A673 (cell line): Measurements from ENCODE around the gene CEP78. TPM values are rescaled to one million over a fixed set of nuclear protein-coding genes. Genes with fewer than 3 reads are reported as not detected.

Source experiments
- BruUV-seq: library from RNA; stranded (reverse); fragments of 400-500 nt; replicated peaks from 2 replicates; lab custom pipeline; 2021; lab: Mats Ljungman, UMichigan
- CTCF ChIA-PET: fragments of 300-600 bp; sonication (Branson Sonifier 250); formaldehyde crosslinking; loops from one replicate; lab custom pipeline; 2022; ENCODE audit warnings: antibody characterized with exemption; lab: Charles Lee
- POLR2A ChIA-PET: fragments of 300-600 bp; sonication (Branson Sonifier 250); formaldehyde crosslinking; loops from one replicate; lab custom pipeline; 2022; ENCODE audit warnings: antibody characterized with exemption; ENCODE audit not compliant: low non-redundant PET; lab: Charles Lee
- DNase-seq: peaks from one replicate; pipeline ENCODE4 v3.0.0-alpha.2; 2015; ENCODE audit warnings: low spot score
- H3K27ac ChIP-seq: fragments of 200-600 bp; sonication (generic); 2 replicates; pipeline ENCODE4 v1.5.1; 2016; ENCODE audit warnings: mixed run types, low read depth, mild to moderate bottlenecking, mixed read lengths, antibody characterized with exemption, low read length; ENCODE audit not compliant: poor library complexity, severe bottlenecking
- H3K27me3 ChIP-seq: fragments of 200-600 bp; sonication (generic); replicated peaks from 2 replicates; pipeline ENCODE4 v1.6.1; 2017; ENCODE audit warnings: mixed run types, low read depth, mild to moderate bottlenecking, mixed read lengths, antibody characterized with exemption, low read length; ENCODE audit not compliant: insufficient read depth, poor library complexity
- H3K36me3 ChIP-seq: fragments of 200-600 bp; sonication (generic); 2 replicates; pipeline ENCODE4 v1.6.1; 2016; ENCODE audit warnings: mixed run types, mild to moderate bottlenecking, mixed read lengths, antibody characterized with exemption, low read length; ENCODE audit not compliant: insufficient read depth, poor library complexity, severe bottlenecking
- H3K4me1 ChIP-seq: fragments of 200-600 bp; sonication (generic); 2 replicates; pipeline ENCODE4 v1.6.1; 2017; ENCODE audit warnings: mixed run types, mild to moderate bottlenecking, mixed read lengths, antibody characterized with exemption, low read length; ENCODE audit not compliant: insufficient read depth, poor library complexity, severe bottlenecking
- H3K4me3 ChIP-seq: fragments of 200-600 bp; sonication (generic); 2 replicates; pipeline ENCODE4 v1.5.1; 2016; ENCODE audit warnings: low read depth, mixed run types, mild to moderate bottlenecking, mixed read lengths, low read length; ENCODE audit not compliant: poor library complexity, severe bottlenecking
- H3K9me3 ChIP-seq: fragments of 200-600 bp; sonication (generic); 2 replicates; pipeline ENCODE4 v1.6.1; 2016; ENCODE audit warnings: mixed run types, low read depth, mild to moderate bottlenecking, mixed read lengths, antibody characterized with exemption, low read length; ENCODE audit not compliant: poor library complexity, severe bottlenecking
- CTCF ChIP-seq: fragments of 300-800, 200-600 bp; sonication (generic); conservative IDR thresholded peaks from 2 replicates; pipeline ENCODE4 v1.5.1; 2017; ENCODE audit warnings: low read depth, mild to moderate bottlenecking, antibody characterized with exemption, low read length, moderate library complexity, mixed read lengths
- EZH2 ChIP-seq: fragments of 200-600 bp; sonication (generic); IDR thresholded peaks from 2 replicates; pipeline ENCODE4 v1.6.1; 2017; ENCODE audit warnings: borderline replicate concordance, low read depth, mild to moderate bottlenecking, mixed read lengths, antibody characterized with exemption, low read length; ENCODE audit not compliant: poor library complexity, severe bottlenecking
- intact Hi-C: fragments of 100-400 bp; cut with micrococcal nuclease; formaldehyde crosslinking; loops from one replicate; pipeline ENCODE4 v1.10.0; 2022; ENCODE audit not compliant: unreplicated experiment
- total RNA-seq: library from RNA; stranded (reverse); gene quantifications from 2 replicates; pipeline ENCODE4 v1.2.3, GENCODE V29; 2021

CEP78 gene
- total RNA-seq, 1 experiment from 2014 or later = 65.9 TPM

- Histone ChIP-seq H3K9me3 (no peaks in the 10 kb centered on the region), H3K4me1 (no peaks in the 10 kb centered on the region), H3K36me3 (no peaks in the 10 kb centered on the region), H3K27me3 (no peaks in the 10 kb centered on the region), H3K27ac (no peak overlapping the region), H3K4me3 (no peak overlapping the region)
- ChIA-PET POLR2A (no interaction called here), CTCF (no interaction called here)
- TF ChIP-seq CTCF (no peak), EZH2 (no peak)
- no TSS peak for BruUV-seq
- intact Hi-C loops = no loop called here
- DNase-seq = no peak
Measured at GRCh38 chr9:78210841-78211301, 25.0 kb upstream of the CEP78 start.

GRCh38 chr9:78212868-78213267 is 23.0 kb upstream of the CEP78 start:
- no peaks in the 10 kb centered on the region for H3K36me3 ChIP-seq
- DNase-seq = no peak
- no peaks in the 10 kb centered on the region for H3K4me1 ChIP-seq
- H3K27me3 ChIP-seq = no peaks in the 10 kb centered on the region
- ChIA-PET CTCF (no interaction called here), POLR2A (no interaction called here)
- H3K9me3 ChIP-seq = no peaks in the 10 kb centered on the region
- H3K27ac ChIP-seq = no peak overlapping the region
- no peak for TF ChIP-seq EZH2
- no peak for TF ChIP-seq CTCF
- H3K4me3 ChIP-seq = no peak overlapping the region
- intact Hi-C loops = no loop called here
- BruUV-seq = no TSS peak

GRCh38 chr9:78213712-78214111 is 22.2 kb upstream of the CEP78 start:
- Histone ChIP-seq H3K27ac (no peak overlapping the region), H3K36me3 (no peaks in the 10 kb centered on the region), H3K9me3 (no peaks in the 10 kb centered on the region), H3K4me1 (no peaks in the 10 kb centered on the region), H3K4me3 (no peak overlapping the region), H3K27me3 (no peaks in the 10 kb centered on the region)
- intact Hi-C loops = no loop called here
- BruUV-seq = no TSS peak
- ChIA-PET POLR2A (no interaction called here), CTCF (no interaction called here)
- TF ChIP-seq CTCF (peak; percentile 41; the same call in 1 of the 2 replicates), EZH2 (no peak)
- peak; percentile 40 for DNase-seq
